Endothelial cell of umbilical vein (primary cell): ENCODE data around the gene OCA2.

Experiments
- CTCF ChIP-seq, 2 donors: IDR thresholded peaks; 1 replicate in 1 of 2; 2 replicates in 1 of 2; pipeline ENCODE4 v1.5.1; 2011; ENCODE audit warnings: low read length in 2 of 2, mild to moderate bottlenecking in 2 of 2, moderate library complexity in 2 of 2, control low read depth in 1 of 2, inconsistent platforms in 1 of 2, low read depth in 1 of 2; ENCODE audit not compliant: insufficient read depth in 1 of 2; ENCODE audit errors: extremely low read depth in 1 of 2
- EZH2 ChIP-seq: IDR thresholded peaks from 2 replicates; pipeline ENCODE4 v1.6.1; 2012; ENCODE audit warnings: borderline replicate concordance, low read depth, mild to moderate bottlenecking, moderate library complexity, low read length, inconsistent platforms; ENCODE audit not compliant: severe bottlenecking
- JUN ChIP-seq: IDR thresholded peaks from 2 replicates; pipeline ENCODE4 v1.6.1; 2011; ENCODE audit warnings: borderline replicate concordance, low read depth; ENCODE audit not compliant: insufficient read length, insufficient read depth
- MAX ChIP-seq: IDR thresholded peaks from 2 replicates; pipeline ENCODE4 v1.6.1; 2011; ENCODE audit not compliant: insufficient read depth, insufficient read length
- MYC ChIP-seq: IDR thresholded peaks from one replicate; pipeline ENCODE4 v1.6.1; 2011; ENCODE audit warnings: mild to moderate bottlenecking, low read depth, low read length
- POLR2A ChIP-seq: IDR thresholded peaks from 2 replicates; pipeline ENCODE4 v1.6.1; 2012; ENCODE audit warnings: low read depth, mild to moderate bottlenecking, control low read depth, low read length
- POLR2AphosphoS5 ChIP-seq: IDR thresholded peaks from 2 replicates; pipeline ENCODE4 v1.6.1; 2012; ENCODE audit warnings: low read depth, mild to moderate bottlenecking, control low read depth, low read length, moderate library complexity; ENCODE audit not compliant: insufficient read depth

- no peak for TF ChIP-seq POLR2AphosphoS5
- no peak for TF ChIP-seq CTCF (IDR thresholded peaks at IDR 0.05; ENCODE audit: extremely low read depth in 1 of 2, insufficient read depth in 1 of 2, low read depth in 1 of 2, low read length in 2 of 2)
- no peak for TF ChIP-seq POLR2A
- TF ChIP-seq MYC = no peak
- TF ChIP-seq MAX = no peak
- no peak for TF ChIP-seq EZH2
- TF ChIP-seq JUN = no peak
Measured at GRCh38 chr15:28118531-28118930, 19.4 kb upstream of the OCA2 start.
